Stimulated activated naive CD8-positive, alpha-beta T cell treated with anti-CD3 and anti-CD28 coated beads, Interleukin-15, Interleukin-2, amounts not matched to agents 100 U/mL and 50 U/mL, for 24 hours (primary cell): ENCODE measurements around the gene OGFOD2.
"Not testable (repeated sequence)": the region's sequence is repeated elsewhere in the genome, so short reads cannot be mapped to it uniquely, and the experiment has no call there.

ENCODE experiments used
- ATAC-seq: fragments of 150-1000 bp; cut with Tn5 transposase; one replicate; pipeline ENCODE4 v1.10.0; 2021
- DNase-seq: peaks from one replicate; pipeline ENCODE4 v3.0.0; 2021

The OGFOD2 gene

DNA sequence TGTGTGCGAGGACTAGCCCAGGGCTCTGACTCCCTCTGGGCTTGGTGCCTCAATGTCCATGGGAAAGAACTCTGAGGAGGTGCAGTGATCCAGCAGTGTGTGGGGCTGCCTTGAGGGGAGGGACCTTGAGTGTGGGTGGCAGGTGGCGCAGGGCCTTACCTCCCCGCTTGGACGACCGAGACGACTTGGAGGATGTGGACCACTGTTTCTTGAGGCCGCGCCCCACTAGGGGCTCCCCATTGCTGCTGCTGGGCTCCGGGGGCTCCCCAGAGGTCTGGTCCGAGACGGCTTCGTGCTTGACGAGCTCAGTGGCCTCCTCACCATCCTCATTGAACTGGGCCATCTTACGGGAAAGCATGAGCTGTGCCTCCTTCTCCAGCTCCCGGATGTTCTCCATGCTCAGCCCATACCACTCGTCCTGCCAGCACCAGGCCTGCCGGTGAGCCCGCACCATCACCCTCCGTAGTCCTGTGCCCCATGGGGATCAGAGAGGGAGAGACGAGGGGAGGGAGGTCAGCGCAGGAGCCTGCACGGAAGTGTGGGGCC is 30.1 kb downstream of the OGFOD2 start:
- no peak for ATAC-seq

DNA sequence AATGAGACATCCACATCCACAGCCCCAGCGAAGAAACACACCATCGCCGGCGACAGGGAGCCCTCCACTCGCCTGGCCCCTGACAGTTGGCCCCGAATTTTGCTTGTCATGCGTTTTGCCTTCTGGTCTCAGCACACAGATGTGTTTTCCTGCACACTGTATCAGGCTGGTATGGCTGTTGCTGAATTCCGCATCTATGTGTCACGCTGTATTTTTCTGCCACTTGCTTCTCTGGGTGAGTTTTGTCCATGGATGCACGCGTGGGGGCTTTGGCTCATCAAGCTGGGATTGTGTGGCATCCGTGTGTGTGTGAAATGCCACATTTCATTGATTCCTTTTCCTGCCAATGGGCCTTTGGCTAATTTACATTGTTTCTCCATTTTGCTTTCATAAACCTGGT is 31.9 kb downstream of the OGFOD2 start:
- no peak for ATAC-seq
- DNase-seq = no peak

More for the DNA sequence above, 30.1 kb downstream of the OGFOD2 start:
- DNase-seq = no peak

DNA sequence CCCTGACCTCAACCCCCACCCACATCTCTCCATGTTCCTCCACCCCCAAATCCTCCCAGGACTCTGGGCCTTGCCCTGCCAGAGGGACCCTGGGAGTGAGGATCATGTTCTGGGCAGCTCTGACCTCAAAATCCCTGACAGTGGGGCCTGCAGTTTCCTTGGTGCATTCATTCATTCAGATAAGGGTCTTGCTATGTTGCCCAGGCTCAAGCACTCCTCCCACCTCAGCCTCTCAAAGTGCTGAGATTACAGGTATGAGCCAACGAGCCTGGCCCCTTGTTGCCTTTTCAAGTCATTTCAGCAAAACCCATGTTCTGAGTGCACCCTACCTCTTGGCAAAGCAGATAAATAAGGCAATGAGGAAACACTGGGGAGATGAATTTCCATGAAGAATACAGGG is 35.1 kb downstream of the OGFOD2 start:
- ATAC-seq (no peak), DNase-seq (no peak)

DNA sequence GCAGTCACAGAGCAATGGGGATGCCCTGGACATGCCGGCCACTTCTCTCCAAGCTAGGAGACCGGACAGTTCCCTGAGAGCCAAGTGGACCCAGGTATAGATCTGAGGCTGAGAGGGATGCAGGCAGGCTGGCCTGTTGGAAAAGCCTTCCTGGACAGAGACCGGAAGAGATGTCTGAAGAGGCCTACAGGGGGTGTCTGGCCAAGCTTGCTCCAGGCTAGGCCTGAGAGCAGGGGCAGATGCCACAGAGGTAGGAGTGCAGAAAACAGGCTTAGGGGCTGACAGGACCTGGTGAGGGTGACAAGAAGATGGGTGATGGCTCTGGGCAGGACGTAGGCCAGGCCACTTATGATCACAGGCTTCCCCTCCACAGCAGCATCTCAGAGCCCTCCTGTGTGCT is 35.6 kb downstream of the OGFOD2 start:
- DNase-seq (no peak), ATAC-seq (no peak)

DNA sequence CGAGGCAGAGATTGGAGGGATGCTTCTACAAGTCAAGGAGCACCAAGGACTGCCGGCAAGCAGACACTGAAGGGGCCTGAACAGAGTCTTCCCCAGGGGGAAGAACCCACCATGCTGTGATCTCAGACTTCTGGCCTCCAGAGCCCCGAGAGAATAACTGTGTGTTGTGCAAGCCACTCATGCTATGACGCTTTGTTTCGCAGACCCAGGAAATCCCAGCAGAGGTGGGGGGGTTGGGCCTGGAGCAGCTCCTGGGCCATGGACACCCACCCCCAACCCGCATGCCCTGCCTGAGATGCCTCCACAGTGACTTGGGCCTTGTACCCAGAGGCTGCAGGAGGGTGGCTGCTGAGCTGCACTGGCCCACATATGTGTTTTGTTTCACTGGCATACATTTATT is 36.7 kb downstream of the OGFOD2 start:
- ATAC-seq (no peak), DNase-seq (no peak)

DNA sequence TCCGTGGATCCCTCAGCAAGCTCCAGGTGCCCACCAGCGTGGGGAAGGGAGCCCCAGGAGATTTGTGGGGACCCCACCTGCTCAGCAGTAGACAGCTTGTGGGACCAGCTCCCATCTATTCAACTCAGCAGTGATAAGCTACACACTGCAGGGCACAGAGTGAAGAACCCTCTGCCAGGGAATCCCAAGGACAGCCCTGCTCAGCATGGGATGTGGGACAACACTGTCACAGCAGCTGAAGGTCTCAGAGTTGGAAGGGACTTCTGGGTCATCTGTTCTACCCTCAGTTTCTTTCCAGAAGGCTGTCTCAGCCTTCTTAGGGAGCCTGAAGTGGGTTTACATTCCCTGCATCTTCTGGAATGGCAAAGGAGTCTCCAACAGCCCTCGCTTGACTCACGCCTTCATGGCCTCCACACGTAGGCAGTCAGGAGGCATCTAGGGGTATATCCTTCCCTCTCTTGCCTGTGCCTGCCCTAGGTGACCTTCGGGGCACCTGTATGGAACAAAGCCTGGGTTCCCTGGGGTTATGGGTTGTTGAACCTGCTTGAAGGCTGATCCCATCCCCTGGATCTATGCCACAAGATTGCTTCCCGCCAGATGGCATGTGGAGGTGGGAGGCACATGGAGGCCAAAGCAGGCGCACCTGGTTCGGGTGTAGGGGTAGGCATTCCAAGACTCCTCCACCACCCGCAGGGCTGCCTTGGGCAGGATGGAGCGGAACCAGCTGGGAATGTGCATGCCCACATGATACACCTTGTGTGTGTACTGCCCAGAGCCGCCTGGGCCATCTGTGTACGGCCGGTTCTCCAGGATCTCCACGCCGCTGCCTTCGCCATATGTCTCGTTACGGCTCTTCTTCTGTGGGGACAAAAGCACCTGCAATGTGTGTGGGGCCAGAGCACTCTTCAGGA is 38.4 kb downstream of the OGFOD2 start:
- ATAC-seq (no peak), DNase-seq (no peak)

DNA sequence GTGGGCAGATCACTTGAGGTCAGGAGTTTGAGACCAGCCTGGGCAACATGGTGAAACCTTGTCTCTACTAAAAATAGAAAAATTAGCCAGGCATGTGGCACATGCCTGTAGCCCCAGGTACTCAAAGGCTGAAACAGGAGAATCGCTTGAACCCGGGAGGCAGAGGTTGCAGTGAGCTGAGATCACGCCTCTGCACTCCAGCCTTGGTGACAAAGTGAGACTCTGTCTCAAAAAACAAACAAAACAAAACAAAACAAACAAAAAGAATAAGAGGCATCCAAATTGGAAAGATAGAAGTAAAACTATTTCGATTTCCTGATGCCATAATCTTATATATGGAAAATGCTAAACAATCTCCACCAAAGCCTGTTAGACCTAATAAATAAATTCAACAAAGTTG is 39.4 kb downstream of the OGFOD2 start:
- DNase-seq, ATAC-seq: not testable (repeated sequence)

DNA sequence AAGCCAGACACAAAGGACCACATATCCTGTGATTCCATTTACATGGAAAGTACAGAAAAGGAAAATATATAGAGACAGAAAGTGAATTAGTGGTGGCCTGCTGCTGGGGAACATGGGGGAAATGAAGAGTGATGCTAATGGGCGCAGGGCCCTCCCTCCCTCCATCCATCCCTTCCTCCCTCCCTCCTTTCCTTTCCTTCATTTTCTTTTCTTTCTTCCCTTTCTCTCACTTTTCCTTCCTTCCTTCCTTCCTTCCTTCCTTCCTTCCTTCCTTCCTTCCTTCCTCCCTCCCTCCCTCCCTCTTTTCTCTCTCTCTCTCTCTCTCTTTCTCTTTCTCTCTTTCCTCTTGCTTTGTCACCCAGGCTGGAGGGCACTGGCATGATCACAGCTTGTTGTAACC is 42.7 kb downstream of the OGFOD2 start:
- DNase-seq (no peak), ATAC-seq (no peak)

DNA sequence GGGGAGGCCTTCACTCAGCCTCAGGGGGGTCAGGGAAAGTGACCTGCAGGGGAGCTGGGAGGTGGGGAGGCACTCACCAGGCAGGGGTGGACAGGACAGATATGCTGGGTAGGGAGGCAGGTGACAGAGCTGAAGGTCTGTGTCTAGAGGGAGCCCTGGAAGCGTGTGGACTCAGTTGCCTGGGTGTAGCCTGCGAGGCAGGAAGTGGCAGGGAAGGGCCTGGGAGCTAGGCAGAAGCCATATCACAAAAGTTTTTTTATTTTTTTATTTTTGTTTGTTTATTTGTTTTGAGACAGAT is 44.7 kb downstream of the OGFOD2 start:
- ATAC-seq (no peak), DNase-seq (no peak)

DNA sequence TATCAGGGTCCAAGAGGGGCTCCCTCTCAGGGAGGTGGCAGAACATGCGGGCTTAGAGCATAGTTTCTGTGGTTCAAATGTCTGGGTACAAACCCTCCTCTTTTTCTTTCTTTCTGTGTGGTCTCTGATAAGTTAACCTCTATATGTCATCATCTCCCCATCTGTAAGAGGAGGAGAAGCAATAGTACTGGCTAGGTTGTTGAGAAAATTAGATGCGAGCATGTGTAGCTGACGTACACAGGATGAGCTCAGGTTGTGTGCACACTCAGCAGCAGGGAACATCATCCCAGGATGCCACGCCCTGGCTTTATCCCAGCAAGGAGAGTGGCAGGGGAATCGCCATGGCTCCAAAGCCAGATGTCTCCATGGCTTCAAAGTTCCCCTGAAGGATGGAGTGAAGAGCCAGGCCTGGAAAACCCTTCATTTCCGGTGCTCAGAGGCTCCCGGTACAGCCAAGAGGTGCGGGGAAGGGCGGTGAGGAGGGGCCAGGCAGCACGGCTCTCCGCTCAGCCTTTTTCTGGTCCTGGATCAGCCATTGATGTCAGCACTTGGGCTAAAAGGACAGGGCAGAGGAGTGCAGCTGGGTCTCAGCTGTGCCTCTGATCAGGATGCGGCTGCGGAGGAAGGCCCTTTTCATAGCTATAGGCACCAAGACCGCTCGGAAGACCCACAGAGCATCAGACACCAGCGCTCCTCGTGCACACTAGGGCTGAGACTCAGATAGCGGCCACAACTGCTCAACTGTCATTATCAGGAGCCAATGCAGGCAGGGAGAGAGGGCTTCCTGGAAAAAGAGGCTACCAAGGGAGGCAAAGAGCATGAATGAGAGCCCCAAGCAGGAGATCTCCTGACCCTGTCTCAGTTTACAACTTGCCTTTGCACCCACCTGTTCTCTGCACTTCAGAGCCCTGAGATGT is 46.9 kb downstream of the OGFOD2 start:
- no peak for ATAC-seq

DNA sequence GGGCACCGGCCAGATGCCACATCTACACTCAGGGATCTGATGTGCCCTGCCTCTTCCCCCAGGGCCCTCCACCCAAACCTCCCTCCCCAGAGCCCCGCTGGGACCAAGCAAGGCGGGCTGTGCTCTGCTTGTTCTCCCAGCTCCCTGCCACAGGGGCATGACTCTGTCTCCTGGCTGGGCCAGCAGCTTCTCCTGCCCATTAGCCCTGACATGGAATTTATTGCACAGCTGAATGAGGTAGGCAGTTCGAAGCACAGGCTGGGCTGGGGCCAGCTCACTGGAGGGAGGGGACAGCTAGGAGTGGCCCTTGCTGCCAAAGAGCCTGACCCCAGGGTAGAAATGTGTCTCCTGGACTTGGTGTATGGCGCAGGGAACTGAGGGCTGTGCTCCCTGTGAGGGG is 47.8 kb downstream of the OGFOD2 start:
- no peak for ATAC-seq

More for the DNA sequence above, 46.9 kb downstream of the OGFOD2 start:
- no peak for DNase-seq

DNA sequence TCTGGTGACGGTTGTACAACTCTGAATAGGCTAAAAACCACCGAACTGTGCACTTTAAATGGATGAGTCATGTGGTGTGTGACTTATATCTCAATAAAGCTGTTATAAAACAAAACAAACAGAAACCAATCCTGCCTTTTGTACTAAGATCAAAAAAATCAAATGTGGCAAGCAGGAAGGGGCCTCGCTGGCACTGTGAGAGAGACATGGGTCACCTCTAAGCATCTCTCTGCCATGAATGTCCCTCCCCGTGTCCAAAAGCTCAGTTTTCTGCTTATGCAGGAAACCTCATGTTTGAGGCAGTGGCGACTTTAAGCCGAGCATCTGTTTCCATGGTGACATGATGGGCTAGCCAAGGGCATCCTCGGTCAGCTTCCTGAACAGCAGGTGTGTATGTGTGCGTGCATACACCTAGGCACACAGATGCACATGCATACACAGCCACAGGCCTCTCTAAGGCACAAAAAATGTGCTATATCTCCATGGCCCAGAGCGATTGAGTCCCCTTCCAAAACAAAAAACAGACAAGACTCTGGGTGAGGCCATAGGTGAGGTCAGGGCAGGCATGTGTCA is 49.9 kb downstream of the OGFOD2 start:
- DNase-seq = peak; percentile 28
- peak; percentile 78 for ATAC-seq

More for the DNA sequence above, 47.8 kb downstream of the OGFOD2 start:
- DNase-seq = no peak

DNA sequence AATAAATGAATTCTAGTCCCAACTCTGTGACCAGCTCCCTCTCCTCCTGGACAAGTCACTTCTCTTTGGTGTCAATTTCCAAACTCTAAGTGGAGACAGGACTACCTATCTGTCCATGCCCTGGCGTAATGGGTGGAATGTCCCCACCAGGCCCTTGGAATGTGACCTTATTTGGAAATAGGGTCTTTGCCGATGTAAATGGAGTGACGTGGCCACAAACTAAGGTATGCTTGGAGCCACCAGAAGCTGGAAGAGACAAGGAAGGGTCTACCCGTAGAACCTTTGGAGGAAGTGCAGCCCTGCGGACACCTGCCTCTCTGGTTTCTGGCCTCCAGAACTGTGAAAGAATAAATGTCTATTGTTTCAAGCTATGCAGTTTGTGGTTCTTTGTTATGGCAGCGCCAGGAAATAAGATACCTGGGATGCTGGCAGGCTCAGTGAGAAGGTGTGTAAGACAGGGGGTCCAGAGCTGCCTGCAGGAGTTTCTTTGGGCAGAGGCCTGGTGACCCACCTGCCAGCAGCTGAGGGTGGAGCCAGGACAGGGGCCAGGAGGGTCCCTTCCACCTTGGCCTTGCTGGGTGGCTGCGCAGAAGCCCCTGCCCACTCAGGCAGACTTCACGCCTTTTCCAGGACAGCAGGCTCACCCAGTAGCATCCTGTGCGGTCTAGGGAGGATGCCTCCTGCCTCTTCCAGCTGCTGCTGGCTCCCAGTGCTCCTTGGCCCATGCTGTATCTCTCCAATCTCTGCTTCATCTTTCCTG is 51.2 kb downstream of the OGFOD2 start:
- DNase-seq (no peak), ATAC-seq (no peak)

DNA sequence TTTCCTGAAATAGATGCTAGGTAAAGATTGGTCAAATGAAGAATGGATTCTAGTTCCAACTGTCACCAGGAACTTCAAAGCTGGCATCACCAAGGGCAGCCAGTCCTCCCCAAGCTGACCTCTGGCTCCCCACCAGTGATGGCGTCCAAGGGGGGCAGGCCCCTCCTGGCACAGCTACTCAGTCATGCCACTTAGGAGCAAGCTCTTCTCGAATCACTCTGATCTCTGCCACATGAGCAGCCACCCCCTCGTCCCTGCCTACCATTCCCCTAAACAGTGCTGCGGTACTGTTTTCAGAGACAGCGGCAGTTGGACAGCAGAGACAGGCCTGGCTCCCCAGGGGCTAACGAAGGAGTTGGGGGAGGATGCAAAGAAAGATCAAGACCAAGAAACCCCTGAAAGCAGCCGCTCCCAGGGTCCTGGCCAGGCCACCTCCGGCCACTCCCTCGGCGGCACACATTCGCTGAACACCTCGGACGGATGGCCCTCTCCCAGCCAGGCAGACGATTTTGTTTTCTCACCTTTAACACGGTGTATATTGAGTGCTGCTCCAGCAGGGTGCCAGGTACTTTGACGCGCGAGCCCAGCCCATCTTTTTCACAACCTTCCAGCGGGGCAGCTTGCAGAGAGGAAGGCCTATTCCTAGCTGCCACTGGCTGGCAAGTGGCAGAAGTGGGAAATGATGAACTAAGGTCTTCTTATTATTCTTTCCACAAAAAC is 52.8 kb downstream of the OGFOD2 start:
- DNase-seq (no peak), ATAC-seq (no peak)

DNA sequence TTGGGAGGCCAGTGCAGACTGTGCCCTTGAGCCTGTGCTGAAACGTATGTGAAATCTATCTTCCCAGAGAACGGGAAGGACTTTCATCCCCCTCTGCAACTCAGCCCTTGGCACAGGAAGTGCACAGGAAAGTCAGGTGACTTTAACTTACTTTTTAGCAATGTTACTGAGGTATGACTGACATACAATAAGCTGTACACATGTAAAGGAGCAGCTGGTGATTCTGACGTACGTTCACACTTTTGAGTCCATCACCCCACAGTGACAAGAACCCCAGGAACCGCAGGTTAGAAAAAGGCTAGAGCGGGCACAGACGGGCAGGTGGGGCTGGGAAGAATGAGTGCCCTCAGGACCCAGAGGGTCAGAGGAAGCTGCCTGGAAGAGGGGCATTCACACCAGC is 53.4 kb downstream of the OGFOD2 start:
- DNase-seq (no peak), ATAC-seq (no peak)

DNA sequence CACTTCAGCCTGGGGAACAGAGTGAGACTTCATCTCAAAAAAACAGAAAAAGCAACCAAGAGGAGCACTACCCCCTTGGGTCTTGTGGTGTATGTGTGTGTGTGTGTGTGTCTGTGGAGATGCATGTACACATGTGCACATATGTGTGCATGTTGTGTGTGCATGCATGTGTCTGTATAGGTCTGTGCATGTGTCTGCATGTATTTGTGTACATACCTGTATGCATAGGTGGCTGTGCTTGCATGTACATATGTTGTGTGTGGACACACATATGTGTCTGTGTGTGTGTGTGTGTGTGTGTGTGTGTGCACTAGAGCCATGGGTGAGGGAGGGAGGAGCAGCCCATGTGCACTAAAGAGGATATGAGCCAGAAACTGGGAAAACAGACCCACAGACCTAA is 54.5 kb downstream of the OGFOD2 start:
- DNase-seq (no peak), ATAC-seq (no peak)
